Measurements from ENCODE around the gene ZNRF2. TPM values are rescaled to one million over a fixed set of nuclear protein-coding genes. Genes with fewer than 3 reads are reported as not detected.

Gene ZNRF2
- total RNA-seq, 4 donors from 2014 or later = 60.8 to 83.0 (median 69.6) TPM

DNA sequence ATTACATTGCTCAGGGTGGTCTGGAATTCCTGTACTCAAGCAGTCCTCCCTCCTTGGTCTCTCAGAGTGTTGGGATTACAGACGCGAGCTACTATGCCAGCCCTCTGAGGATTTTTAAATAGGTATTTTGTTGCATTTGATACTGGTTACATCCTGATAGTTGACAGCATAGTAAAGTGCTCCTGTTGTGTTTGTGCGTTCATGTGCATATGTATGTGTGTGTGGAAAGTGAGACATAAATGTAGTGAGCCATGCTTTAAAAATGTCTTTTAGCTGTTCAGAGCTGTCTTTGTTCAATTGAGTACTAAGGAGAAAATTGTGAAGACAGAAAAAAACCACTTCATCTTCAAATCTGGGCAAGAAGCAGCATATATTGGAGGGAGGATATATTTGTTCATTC, 27.8 kb downstream of the ZNRF2 start:
- peaks cover 0 to 2% (median 0%) of the 10 kb centered on the region in 4 donors for H3K36me3 ChIP-seq
- WGBS, 2 donors (ENCODE audit: low coverage in 1 of 2) = 93% methylated on average over 3 of the region's 3 CpGs; no CpG with 5 or more reads in 1 of the 2 donors
- H3K27me3 ChIP-seq = no peaks in the 10 kb centered on the region
- peaks cover 13 to 42% (median 21%) of the 10 kb centered on the region in 4 donors for H3K4me1 ChIP-seq
- no peak for DNase-seq
- intact Hi-C loops (cut with DNase I; ENCODE audit: low total_unique reads) = loop anchor here (5.0 kb wide), 1 partner anchor 745 kb away; no protein-coding TSS in a partner anchor
- no peak overlapping the region for H3K4me3 ChIP-seq
- no peak overlapping the region for H3K27ac ChIP-seq
- H3K9me3 ChIP-seq = no peaks in the 10 kb centered on the region
- TF ChIP-seq EP300 (IDR thresholded peaks at IDR 0.05; ENCODE audit: low read depth) (no peak), POLR2AphosphoS5 (IDR thresholded peaks at IDR 0.05) (no peak), POLR2A (IDR thresholded peaks at IDR 0.05) (no peak)
- TF ChIP-seq, protein P1, sequence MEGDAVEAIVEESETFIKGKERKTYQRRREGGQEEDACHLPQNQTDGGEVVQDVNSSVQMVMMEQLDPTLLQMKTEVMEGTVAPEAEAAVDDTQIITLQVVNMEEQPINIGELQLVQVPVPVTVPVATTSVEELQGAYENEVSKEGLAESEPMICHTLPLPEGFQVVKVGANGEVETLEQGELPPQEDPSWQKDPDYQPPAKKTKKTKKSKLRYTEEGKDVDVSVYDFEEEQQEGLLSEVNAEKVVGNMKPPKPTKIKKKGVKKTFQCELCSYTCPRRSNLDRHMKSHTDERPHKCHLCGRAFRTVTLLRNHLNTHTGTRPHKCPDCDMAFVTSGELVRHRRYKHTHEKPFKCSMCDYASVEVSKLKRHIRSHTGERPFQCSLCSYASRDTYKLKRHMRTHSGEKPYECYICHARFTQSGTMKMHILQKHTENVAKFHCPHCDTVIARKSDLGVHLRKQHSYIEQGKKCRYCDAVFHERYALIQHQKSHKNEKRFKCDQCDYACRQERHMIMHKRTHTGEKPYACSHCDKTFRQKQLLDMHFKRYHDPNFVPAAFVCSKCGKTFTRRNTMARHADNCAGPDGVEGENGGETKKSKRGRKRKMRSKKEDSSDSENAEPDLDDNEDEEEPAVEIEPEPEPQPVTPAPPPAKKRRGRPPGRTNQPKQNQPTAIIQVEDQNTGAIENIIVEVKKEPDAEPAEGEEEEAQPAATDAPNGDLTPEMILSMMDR (IDR thresholded peaks at IDR 0.05) = no peak
- in situ Hi-C loops (cut with MboI; ENCODE audit: low pct_ligation_motif_present in 1 of 4, low pct_unique_long_range_greater_than_20kb in 1 of 4, low sequenced_read_pairs in 3 of 4) = no loop called here

DNA sequence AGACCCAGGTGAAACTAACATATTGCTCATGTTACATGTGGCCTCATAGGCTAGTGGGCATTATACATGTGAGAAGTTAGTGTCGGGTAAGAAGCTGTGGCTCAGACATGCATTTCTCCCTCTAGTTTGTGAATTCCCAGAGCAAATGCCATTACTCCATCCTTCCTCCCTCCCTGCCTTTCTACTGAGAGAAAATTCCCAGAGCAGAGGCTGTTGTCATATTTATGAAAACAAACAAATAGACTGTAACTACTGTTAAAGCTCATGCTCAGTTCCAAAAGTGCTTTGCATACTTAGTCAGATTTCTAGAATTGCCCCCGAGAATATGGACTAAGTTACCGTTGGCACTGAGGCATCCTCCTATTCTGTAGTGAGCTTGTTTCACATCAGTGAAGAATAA, 29.0 kb downstream of the ZNRF2 start:
- peaks cover 10 to 39% (median 14%) of the 10 kb centered on the region in 4 donors for H3K4me1 ChIP-seq
- intact Hi-C loops (cut with DNase I; ENCODE audit: low total_unique reads) (loop anchor here (5.0 kb wide), 1 partner anchor 746 kb away; no protein-coding TSS in a partner anchor), in situ Hi-C loops (cut with MboI; ENCODE audit: low pct_ligation_motif_present in 1 of 4, low pct_unique_long_range_greater_than_20kb in 1 of 4, low sequenced_read_pairs in 3 of 4) (no loop called here)
- TF ChIP-seq EP300 (IDR thresholded peaks at IDR 0.05; ENCODE audit: low read depth) = no peak
- TF ChIP-seq POLR2AphosphoS5 (IDR thresholded peaks at IDR 0.05) = no peak
- TF ChIP-seq, protein P1 (IDR thresholded peaks at IDR 0.05) = no peak
- TF ChIP-seq POLR2A (IDR thresholded peaks at IDR 0.05) = no peak
- no peak overlapping the region for H3K27ac ChIP-seq
- H3K36me3 ChIP-seq = peaks cover 0 to 2% (median 0%) of the 10 kb centered on the region in 4 donors
- H3K9me3 ChIP-seq = no peaks in the 10 kb centered on the region
- no peak for DNase-seq
- no peaks in the 10 kb centered on the region for H3K27me3 ChIP-seq
- WGBS, 2 donors (ENCODE audit: low coverage in 1 of 2) = 69 to 82% methylated on average over 3 of the region's 3 CpGs
- H3K4me3 ChIP-seq = no peak overlapping the region

DNA sequence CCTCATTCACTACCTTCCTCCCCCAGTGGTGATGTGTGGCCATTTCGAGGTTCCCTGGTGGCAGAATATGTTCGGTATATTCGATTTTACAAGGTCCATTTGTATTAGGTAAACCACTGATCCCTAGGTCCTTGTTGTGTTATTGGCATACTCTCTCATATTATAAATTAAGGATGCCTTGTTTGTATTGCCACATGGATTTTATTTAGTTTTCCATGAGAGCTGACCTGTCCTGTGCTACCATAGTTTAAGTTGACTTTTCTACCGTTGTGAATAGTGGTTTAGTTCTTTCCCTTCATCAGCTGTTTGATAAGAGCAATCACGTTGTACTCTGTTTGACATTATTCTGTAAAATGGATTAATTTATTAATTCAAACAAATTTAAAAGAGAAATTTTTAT, 29.4 kb downstream of the ZNRF2 start:
- no peaks in the 10 kb centered on the region for H3K27me3 ChIP-seq
- WGBS, 2 donors (ENCODE audit: low coverage in 1 of 2) = 80 to 85% methylated on average over 4 to 5 of the region's 5 CpGs
- in situ Hi-C loops (cut with MboI; ENCODE audit: low pct_ligation_motif_present in 1 of 4, low pct_unique_long_range_greater_than_20kb in 1 of 4, low sequenced_read_pairs in 3 of 4) = no loop called here

DNA sequence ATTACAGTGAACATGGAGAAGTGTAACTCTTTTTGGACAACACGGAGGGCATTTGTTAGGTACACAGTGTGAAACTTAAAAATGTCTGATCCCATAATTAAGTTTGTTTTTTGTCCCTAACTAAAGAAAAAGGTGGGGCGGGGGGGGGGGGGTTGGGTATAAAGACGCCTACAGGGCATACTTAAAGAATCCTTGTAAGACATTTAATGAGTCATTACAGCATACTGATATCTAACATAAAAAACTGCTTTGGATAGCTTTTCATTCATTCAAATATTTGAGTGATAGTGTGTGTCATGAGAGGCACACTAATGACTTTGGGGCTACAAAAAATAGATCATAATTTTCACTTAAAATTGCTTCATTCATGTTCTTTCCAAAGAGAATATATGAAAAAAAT, 31.2 kb downstream of the ZNRF2 start:
- peaks cover 0 to 2% (median 0%) of the 10 kb centered on the region in 4 donors for H3K36me3 ChIP-seq
- H3K27me3 ChIP-seq = no peaks in the 10 kb centered on the region
- no peak for DNase-seq
- in situ Hi-C loops (cut with MboI; ENCODE audit: low pct_ligation_motif_present in 1 of 4, low pct_unique_long_range_greater_than_20kb in 1 of 4, low sequenced_read_pairs in 3 of 4) (no loop called here), intact Hi-C loops (cut with DNase I; ENCODE audit: low total_unique reads) (no loop called here)
- no peak overlapping the region for H3K27ac ChIP-seq
- H3K4me1 ChIP-seq = peaks cover 0 to 40% (median 6%) of the 10 kb centered on the region in 4 donors
- no peak for TF ChIP-seq EP300 (IDR thresholded peaks at IDR 0.05; ENCODE audit: low read depth)
- no peak for TF ChIP-seq POLR2A (IDR thresholded peaks at IDR 0.05)
- TF ChIP-seq POLR2AphosphoS5 (IDR thresholded peaks at IDR 0.05) = no peak
- TF ChIP-seq, protein P1 (IDR thresholded peaks at IDR 0.05) = no peak
- 83 to 87% methylated on average over 3 of the region's 3 CpGs for WGBS, 2 donors (ENCODE audit: low coverage in 1 of 2)
- H3K4me3 ChIP-seq = no peak overlapping the region
- no peaks in the 10 kb centered on the region for H3K9me3 ChIP-seq

More for the DNA sequence above, 29.4 kb downstream of the ZNRF2 start:
- DNase-seq = no peak
- no peak overlapping the region for H3K4me3 ChIP-seq
- peaks cover 0 to 2% (median 0%) of the 10 kb centered on the region in 4 donors for H3K36me3 ChIP-seq
- H3K9me3 ChIP-seq = no peaks in the 10 kb centered on the region
- TF ChIP-seq POLR2AphosphoS5 (IDR thresholded peaks at IDR 0.05) (no peak), POLR2A (IDR thresholded peaks at IDR 0.05) (no peak), EP300 (IDR thresholded peaks at IDR 0.05; ENCODE audit: low read depth) (no peak)
- TF ChIP-seq, protein P1 (IDR thresholded peaks at IDR 0.05) = no peak
- intact Hi-C loops (cut with DNase I; ENCODE audit: low total_unique reads) = loop anchor here (5.0 kb wide), 1 partner anchor 746 kb away; no protein-coding TSS in a partner anchor
- H3K4me1 ChIP-seq = peaks cover 8 to 39% (median 10%) of the 10 kb centered on the region in 4 donors
- H3K27ac ChIP-seq = no peak overlapping the region

Measured in transverse colon (tissue), 4 donors.